Pericardium fibroblast (primary cell): ENCODE results near the gene ZIC1. TPM values are rescaled to one million over a fixed set of nuclear protein-coding genes. Genes with fewer than 3 reads are reported as not detected.

Experiments used
- total RNA-seq: library from RNA; depleted of rRNA; stranded (reverse); fragments of >200 nt; gene quantifications from 2 replicates; pipeline ENCODE4 v1.2.3, GENCODE V29; 2015

Gene ZIC1
- total RNA-seq = 0.43 TPM in 1 of 2 replicates, not detected in the other

DNA sequence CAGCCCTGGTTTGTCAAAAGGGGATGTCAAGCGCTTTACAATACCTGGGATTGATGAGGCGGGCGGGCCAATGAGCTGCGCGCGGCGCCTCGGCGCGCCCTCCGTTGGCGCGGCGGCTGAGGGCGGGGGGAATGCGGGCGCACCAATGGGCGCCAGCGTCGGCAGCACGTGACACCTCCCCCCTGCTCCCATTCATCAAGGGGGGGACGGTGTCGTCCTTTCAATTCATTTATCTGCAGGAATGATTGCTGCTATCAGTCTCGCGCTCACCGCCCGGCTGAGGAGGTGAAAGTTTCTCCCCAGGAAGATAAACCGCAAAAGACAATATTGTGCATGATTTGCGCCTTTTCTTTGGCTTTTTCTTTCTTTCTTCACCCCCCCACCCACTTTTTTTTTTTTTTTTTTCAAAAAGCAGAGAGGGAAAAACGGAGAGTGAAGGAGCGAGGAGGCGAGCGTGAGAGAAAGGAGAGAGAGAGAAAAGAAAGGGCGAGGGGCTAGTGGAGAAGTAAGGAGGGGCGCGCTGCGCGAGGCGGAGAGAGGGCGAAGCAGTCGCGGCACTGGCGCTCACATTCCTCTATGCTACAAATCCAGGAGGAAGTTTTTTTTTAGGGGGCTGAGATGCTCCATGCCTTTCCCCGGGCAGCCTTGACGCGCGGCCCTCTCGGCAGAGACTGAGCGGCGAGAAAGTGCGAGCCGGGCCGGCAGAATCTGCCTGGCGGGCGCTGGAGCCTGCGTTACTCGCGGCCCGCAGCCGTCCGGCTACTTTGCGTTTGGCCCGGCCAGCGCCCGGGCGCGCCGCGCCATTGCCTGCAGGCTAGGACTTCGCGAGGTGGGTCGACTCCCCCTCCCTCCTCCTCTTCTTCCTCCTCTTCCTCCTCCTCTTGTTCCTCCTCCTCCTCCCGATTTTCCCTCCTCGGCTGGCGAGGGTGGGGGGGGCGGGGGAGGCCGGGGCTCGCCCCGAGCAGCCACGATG lies at the start of gene ZIC1:
TSS of gene ZIC1 (plus strand) at position 223 of the 973 bp plus-strand sequence. CDS start at position 971, 748 bp downstream.

DNA sequence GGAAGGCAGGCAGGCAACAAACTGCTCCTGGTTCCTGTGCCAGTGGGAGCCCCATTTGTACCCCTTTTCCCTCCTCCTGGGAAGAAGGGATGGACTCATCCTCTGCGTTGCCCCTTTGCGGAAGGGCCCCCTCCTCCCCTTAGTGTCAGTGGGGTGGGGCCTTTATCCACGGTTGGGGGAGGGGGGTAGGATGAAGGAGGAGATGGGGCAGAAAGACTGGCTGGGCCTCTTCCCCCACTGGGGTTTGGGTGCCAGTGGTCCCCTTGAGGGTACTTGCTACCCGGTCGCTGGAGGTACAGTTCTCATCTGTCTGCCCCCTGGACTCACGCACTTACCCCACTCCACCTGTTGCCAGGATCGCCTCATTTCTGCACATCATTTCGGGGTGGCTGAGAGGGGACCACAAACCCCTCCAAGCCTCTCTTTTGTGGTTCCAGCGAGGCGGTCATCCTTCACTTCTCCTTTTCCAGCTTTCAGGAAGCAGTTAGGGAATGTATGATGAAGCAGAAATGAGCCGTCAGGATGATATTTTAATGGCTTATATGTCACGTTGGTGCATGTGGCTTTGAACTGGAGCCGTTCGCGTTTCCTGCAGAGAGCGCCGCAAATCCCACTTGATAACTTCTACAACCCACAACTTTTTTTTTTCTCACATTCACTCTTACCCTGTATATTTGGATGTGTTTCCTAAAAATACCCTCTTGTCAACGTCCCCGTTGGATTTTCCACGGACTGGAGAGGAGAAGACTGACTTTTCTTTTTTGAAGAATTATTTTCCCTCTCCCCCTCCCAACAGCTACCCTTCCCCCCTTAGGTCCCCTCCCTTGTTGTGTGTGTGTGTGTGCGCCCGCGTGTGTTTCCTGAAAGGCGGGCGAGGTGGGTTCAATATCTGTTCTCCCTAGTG lies 2.9 kb upstream of the ZIC1 start, which contains the start of gene ZIC4:
TSS of gene ZIC4 (minus strand) at position 516 of the 904 bp plus-strand sequence. CDS start 3,746 bp downstream, outside the sequence.

Other genes starting within 250 kb of the ZIC1 start
- gene ZIC4, start 2.8 kb upstream of the ZIC1 start, total RNA-seq = not detected in 2 replicates